Right atrium auricular region (tissue), 2 donors: ENCODE results near the gene GCH1. TPM values are rescaled to one million over a fixed set of nuclear protein-coding genes. Genes with fewer than 3 reads are reported as not detected.
A peak's percentile ranks its signal among the peaks of the same experiment; 100 is the strongest.

Experiments
- DNase-seq: peaks from one replicate; pipeline ENCODE4 v3.0.0-alpha.2; 2019; ENCODE audit warnings: low spot score
- H3K27ac ChIP-seq, 2 donors: fragments of 200-600 bp; sonication (generic); 1 replicate in 1 of 2; 2 replicates in 1 of 2; pipeline ENCODE4 v1.5.1; 2016 to 2019
- H3K27me3 ChIP-seq, 2 donors: fragments of 200-600 bp; sonication (generic); one replicate each; pipeline versions ENCODE4 v1.5.1 to v1.6.0; 2017 to 2019
- H3K36me3 ChIP-seq: fragments of 200-600 bp; sonication (generic); one replicate; pipeline ENCODE4 v1.5.1; 2016
- H3K4me1 ChIP-seq, 2 donors: fragments of 200-600 bp; sonication (generic); one replicate each; pipeline versions ENCODE4 v1.5.1 to v1.6.0; 2017 to 2019
- H3K4me3 ChIP-seq, 2 donors: fragments of 200-600 bp; sonication (generic); 1 replicate in 1 of 2; 2 replicates in 1 of 2; pipeline ENCODE4 v1.5.1; 2017 to 2019; ENCODE audit warnings: mild to moderate bottlenecking in 1 of 2, moderate library complexity in 1 of 2
- H3K9me3 ChIP-seq, 2 donors: fragments of 200-600 bp; sonication (generic); one replicate each; pipeline ENCODE4 v1.5.1; 2019
- total RNA-seq, 2 donors: library from RNA; depleted of rRNA; stranded (reverse); fragments of >200 nt; gene quantifications; one replicate each; pipeline ENCODE4 v1.1.0, GENCODE V29; 2016
- TF ChIP-seq, protein P1 (sequence below), 2 donors: fragments of 200-600 bp; sonication (generic); IDR thresholded peaks; one replicate each; pipeline ENCODE4 v1.5.1; 2019; ENCODE audit warnings: antibody characterized with exemption in 2 of 2

Gene GCH1
- total RNA-seq, 2 donors from 2014 or later = 2.4 to 3.8 TPM

DNA sequence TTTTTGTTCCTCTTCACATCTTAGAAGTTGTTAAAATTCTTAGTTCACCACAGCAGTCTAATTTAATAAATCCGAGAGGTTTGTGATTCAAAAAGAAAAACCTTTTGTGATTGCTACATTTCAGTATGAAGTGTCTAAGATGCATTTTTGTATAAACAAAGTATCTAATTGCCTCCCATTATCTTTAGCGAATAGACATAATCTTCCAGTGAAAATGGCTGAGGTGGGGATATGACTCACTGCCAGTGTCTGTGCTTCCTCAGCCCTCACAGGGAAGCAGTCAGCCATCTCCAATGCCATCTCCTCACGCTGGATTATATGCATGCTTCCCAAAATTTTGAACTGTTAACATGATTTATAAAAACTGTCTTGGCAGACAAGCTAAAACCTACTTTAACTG is 7.6 kb downstream of the GCH1 start:
- H3K36me3 ChIP-seq = no peaks in the 10 kb centered on the region
- TF ChIP-seq, protein P1, sequence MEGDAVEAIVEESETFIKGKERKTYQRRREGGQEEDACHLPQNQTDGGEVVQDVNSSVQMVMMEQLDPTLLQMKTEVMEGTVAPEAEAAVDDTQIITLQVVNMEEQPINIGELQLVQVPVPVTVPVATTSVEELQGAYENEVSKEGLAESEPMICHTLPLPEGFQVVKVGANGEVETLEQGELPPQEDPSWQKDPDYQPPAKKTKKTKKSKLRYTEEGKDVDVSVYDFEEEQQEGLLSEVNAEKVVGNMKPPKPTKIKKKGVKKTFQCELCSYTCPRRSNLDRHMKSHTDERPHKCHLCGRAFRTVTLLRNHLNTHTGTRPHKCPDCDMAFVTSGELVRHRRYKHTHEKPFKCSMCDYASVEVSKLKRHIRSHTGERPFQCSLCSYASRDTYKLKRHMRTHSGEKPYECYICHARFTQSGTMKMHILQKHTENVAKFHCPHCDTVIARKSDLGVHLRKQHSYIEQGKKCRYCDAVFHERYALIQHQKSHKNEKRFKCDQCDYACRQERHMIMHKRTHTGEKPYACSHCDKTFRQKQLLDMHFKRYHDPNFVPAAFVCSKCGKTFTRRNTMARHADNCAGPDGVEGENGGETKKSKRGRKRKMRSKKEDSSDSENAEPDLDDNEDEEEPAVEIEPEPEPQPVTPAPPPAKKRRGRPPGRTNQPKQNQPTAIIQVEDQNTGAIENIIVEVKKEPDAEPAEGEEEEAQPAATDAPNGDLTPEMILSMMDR (IDR thresholded peaks at IDR 0.05) = no peak
- H3K4me1 ChIP-seq = no peaks in the 10 kb centered on the region
- no peak overlapping the region for H3K4me3 ChIP-seq
- DNase-seq = no peak
- H3K27ac ChIP-seq = no peak overlapping the region
- H3K9me3 ChIP-seq = no peaks in the 10 kb centered on the region
- H3K27me3 ChIP-seq = no peaks in the 10 kb centered on the region

DNA sequence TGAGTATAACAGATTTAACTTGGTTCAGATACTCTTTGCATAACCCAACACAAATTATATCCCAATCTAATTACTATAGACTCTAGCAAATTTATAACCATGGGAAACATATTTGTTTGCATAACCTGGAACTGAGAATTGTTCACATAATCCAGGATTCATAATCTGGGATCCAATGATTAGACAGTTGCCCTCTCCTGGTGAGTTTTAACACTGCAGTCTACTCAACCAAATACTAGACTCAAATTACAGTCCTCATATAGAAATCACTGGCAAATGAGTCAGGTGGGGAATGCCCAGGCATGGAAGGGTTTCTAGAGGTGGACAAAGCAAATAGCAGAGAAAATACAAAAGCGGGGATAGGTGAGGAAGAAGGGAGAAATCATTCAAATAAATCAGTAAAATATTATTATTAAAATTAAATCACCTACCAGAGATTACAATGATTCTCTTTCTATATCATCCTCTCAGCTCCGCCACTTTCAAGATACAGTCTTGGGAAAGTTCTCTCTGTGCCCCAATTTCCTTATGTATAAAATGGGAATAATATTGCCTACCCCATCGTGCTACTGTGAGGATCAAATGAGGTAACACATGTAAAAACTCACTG is 9.4 kb downstream of the GCH1 start:
- Histone ChIP-seq H3K9me3 (no peaks in the 10 kb centered on the region), H3K4me3 (no peak overlapping the region), H3K4me1 (no peaks in the 10 kb centered on the region), H3K36me3 (no peaks in the 10 kb centered on the region), H3K27ac (no peak overlapping the region), H3K27me3 (no peaks in the 10 kb centered on the region)
- no peak for DNase-seq
- TF ChIP-seq, protein P1 (IDR thresholded peaks at IDR 0.05) = peak; percentile 62 to 76

DNA sequence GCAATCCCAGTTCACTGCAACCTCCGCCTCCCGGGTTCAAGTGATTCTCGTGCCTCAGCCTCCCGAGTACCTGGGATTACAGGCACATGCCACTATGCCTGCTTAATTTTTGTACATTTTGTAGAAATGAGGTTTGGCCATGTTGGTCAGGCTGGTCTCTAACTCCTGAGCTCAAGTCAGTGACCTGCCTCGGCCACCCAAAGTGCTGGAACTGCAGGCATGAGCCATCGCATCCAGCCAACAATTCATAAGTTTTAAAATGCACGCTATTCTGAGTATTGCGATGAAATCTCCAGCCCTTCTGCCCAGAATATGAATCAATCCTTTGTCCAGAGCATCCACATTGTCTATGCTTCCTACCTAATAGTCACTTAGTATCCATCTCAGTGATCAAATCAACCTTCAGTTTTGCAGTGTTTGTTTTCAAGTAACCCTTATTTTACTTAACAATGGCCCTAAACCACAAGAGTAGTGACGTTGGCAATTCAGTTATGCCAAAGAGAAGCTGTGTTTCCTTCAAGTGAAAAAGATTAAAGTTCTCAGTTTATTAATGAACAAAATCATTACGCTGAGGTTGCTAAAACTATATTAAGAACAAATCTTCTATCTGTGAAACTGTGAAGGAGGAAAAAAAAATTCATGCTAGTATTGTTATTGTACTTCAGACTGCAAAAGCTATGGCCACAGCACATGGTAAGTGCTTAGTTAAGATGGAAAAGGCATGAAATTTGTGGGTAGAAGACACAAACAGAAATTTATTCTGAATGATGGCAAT is 11.0 kb downstream of the GCH1 start:
- TF ChIP-seq, protein P1 (IDR thresholded peaks at IDR 0.05) = no peak
- Histone ChIP-seq H3K27me3 (no peaks in the 10 kb centered on the region), H3K9me3 (no peaks in the 10 kb centered on the region), H3K4me1 (no peaks in the 10 kb centered on the region), H3K4me3 (no peak overlapping the region), H3K27ac (no peak overlapping the region), H3K36me3 (no peaks in the 10 kb centered on the region)
- no peak for DNase-seq

DNA sequence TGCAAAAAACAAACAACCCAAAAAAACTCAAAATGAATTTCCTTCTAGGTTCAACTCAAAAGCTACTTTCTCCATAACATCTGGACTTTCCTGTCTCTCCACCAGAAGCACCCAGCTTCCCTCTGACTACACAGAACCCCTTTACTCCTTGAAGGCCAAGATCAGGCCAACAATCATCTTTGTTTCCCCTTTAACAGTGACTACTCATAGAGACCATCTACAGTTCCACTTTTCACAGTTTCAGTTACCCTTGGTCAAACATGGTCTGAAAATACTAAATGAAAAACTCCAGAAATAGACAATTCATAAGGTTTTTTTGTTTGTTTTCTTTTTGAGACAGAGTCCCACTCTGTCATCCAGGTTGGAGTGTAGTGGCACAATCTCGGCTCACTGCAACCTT is 11.8 kb downstream of the GCH1 start:
- no peak for DNase-seq
- Histone ChIP-seq H3K4me3 (no peak overlapping the region), H3K27ac (no peak overlapping the region), H3K9me3 (no peaks in the 10 kb centered on the region), H3K36me3 (no peaks in the 10 kb centered on the region), H3K27me3 (no peaks in the 10 kb centered on the region), H3K4me1 (no peaks in the 10 kb centered on the region)
- TF ChIP-seq, protein P1 (IDR thresholded peaks at IDR 0.05) = no peak

DNA sequence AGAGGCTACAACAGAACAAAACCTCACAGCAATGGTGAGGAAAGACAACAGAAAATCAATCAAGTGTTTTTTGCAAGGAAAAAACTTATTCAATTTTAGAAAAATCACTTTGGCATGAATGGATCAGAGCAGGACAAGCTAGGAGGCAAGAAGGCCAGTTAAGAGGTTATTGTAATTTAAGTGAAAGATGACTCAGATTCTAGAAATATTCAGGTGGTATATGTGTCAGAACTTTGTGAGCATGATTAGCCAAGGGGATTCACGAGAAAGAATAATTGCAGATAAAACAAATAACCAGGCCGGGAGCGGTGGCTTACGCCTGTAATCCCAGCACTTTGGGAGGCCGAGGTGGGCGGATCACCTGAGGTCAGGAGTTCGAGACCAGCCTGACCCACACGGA is 12.7 kb downstream of the GCH1 start:
- H3K9me3 ChIP-seq = no peaks in the 10 kb centered on the region
- DNase-seq = no peak
- H3K27ac ChIP-seq = no peak overlapping the region
- H3K27me3 ChIP-seq = no peaks in the 10 kb centered on the region
- no peaks in the 10 kb centered on the region for H3K36me3 ChIP-seq
- no peaks in the 10 kb centered on the region for H3K4me1 ChIP-seq
- H3K4me3 ChIP-seq = no peak overlapping the region
- TF ChIP-seq, protein P1 (IDR thresholded peaks at IDR 0.05) = no peak
